Measurements from ENCODE around the gene ZNF407. TPM values are rescaled to one million over a fixed set of nuclear protein-coding genes. Genes with fewer than 3 reads are reported as not detected.

Gene ZNF407
- total RNA-seq, 2 experiments from 2014 or later: 23.2 to 24.7 TPM

DNA sequence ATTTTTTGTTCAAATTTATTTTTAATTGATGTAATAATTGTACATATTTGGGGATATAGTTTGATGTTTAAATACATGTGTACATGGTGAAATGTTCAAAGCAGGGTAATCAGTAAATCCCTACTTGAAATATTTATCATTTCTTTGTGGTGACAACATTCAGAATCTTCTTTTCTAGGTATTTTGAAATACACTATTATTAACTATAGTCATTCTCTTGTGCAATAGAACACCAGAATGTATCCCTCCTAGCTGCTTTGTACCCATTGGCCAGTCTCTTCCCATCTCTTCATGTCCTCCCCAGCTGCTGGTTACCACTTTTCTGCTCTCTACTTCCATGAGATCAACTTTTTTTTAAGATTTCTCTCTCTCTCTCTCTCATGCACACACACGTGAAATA is 126.5 kb downstream of the ZNF407 start:
- Histone ChIP-seq H3K4me1 (ENCODE audit: insufficient read depth, low read length) (no peaks in the 10 kb centered on the region), H3K27me3 (ENCODE audit: control insufficient read depth in 1 of 2, insufficient read depth in 2 of 2, low read length in 2 of 2) (no peaks in the 10 kb centered on the region), H3K4me3 (ENCODE audit: low read length) (no peak overlapping the region), H3K9me3 (ENCODE audit: control insufficient read depth in 1 of 2, insufficient read depth in 1 of 2, low read length in 2 of 2) (peaks cover 0 to 3% of the 10 kb centered on the region in 2 experiments), H3K27ac (ENCODE audit: low read depth in 1 of 2, low read length in 2 of 2) (no peak overlapping the region), H3K36me3 (ENCODE audit: insufficient read depth, low read length) (peaks cover 5% of the 10 kb centered on the region)
- DNase-seq (no peak), ATAC-seq (ENCODE audit: poor library complexity) (no peak)
- Mint-ChIP-seq H3K9me3 (peaks cover 5% of the 10 kb centered on the region), H3K27ac (no peak overlapping the region), H3K4me3 (no peak overlapping the region), H3K36me3 (ENCODE audit: low read depth) (peaks cover 44% of the 10 kb centered on the region), H3K27me3 (no peaks in the 10 kb centered on the region), H3K4me1 (ENCODE audit: low read depth) (peaks cover 31% of the 10 kb centered on the region)
- ChIA-PET CTCF (interaction anchor here (1.0 kb wide), 1 partner anchor 13 kb away, joined by 4 read pairs; no protein-coding TSS in a partner anchor), POLR2A (no interaction called here)
- TF ChIP-seq, protein P1, sequence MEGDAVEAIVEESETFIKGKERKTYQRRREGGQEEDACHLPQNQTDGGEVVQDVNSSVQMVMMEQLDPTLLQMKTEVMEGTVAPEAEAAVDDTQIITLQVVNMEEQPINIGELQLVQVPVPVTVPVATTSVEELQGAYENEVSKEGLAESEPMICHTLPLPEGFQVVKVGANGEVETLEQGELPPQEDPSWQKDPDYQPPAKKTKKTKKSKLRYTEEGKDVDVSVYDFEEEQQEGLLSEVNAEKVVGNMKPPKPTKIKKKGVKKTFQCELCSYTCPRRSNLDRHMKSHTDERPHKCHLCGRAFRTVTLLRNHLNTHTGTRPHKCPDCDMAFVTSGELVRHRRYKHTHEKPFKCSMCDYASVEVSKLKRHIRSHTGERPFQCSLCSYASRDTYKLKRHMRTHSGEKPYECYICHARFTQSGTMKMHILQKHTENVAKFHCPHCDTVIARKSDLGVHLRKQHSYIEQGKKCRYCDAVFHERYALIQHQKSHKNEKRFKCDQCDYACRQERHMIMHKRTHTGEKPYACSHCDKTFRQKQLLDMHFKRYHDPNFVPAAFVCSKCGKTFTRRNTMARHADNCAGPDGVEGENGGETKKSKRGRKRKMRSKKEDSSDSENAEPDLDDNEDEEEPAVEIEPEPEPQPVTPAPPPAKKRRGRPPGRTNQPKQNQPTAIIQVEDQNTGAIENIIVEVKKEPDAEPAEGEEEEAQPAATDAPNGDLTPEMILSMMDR (IDR thresholded peaks at IDR 0.05): no peak
- intact Hi-C loops (cut with DNase I, micrococcal nuclease): no loop called here

DNA sequence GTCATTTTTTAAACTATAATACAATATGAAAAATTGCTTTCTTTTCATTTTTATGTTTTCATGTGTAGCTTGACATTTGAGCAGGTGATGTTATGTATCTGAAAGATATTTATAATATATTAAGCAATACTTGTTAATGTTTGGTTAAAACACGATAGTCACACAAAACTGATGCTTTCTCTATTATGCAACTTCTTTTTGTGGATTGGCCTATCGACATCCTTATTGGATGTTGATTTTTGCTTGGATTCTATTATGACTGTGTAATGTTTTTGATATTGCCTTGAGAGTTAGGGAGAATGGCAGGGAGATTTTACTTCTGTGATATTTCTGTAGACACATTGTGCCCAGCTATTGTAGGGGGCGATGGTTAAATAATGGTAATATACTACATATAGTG is 128.0 kb downstream of the ZNF407 start:
- H3K4me1 ChIP-seq (ENCODE audit: insufficient read depth, low read length): no peaks in the 10 kb centered on the region
- DNase-seq: no peak
- TF ChIP-seq, protein P1 (IDR thresholded peaks at IDR 0.05): no peak
- intact Hi-C loops (cut with DNase I, micrococcal nuclease): no loop called here
- no peak overlapping the region for H3K4me3 ChIP-seq (ENCODE audit: low read length)
- H3K9me3 Mint-ChIP-seq: no peaks in the 10 kb centered on the region
- ChIA-PET CTCF (no interaction called here), POLR2A (no interaction called here)
- peaks cover 25% of the 10 kb centered on the region for H3K4me1 Mint-ChIP-seq (ENCODE audit: low read depth)
- no peak overlapping the region for H3K27ac Mint-ChIP-seq
- no peak for ATAC-seq (ENCODE audit: poor library complexity)
- H3K27ac ChIP-seq (ENCODE audit: low read depth in 1 of 2, low read length in 2 of 2): no peak overlapping the region
- no peaks in the 10 kb centered on the region for H3K27me3 Mint-ChIP-seq
- H3K4me3 Mint-ChIP-seq: no peak overlapping the region
- peaks cover 39% of the 10 kb centered on the region for H3K36me3 Mint-ChIP-seq (ENCODE audit: low read depth)
- H3K36me3 ChIP-seq (ENCODE audit: insufficient read depth, low read length): peaks cover 5% of the 10 kb centered on the region
- no peaks in the 10 kb centered on the region for H3K27me3 ChIP-seq (ENCODE audit: control insufficient read depth in 1 of 2, insufficient read depth in 2 of 2, low read length in 2 of 2)
- H3K9me3 ChIP-seq (ENCODE audit: control insufficient read depth in 1 of 2, insufficient read depth in 1 of 2, low read length in 2 of 2): no peaks in the 10 kb centered on the region

DNA sequence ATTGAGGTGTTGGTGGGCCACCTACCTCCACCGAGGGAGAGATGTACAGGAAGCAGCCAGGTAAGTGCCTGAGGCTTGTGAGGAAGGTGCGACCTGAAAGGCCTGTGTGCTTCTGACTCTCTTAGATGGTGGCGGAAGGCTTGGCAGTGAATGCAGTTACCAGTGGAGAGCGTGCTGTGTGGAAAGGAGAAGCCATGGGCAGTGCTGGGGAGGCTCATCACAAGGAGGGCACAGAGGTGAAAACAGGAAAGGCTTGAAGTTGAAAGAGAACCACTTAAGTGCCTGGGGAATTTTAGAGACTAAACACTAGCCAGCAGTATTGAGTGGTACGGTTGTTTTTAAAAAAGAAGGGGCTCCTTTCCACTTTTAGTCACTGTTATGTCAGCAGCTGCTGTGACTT is 130.9 kb downstream of the ZNF407 start:
- Histone ChIP-seq H3K36me3 (ENCODE audit: insufficient read depth, low read length) (peaks cover 5% of the 10 kb centered on the region), H3K27me3 (ENCODE audit: control insufficient read depth in 1 of 2, insufficient read depth in 2 of 2, low read length in 2 of 2) (no peaks in the 10 kb centered on the region), H3K27ac (ENCODE audit: low read depth in 1 of 2, low read length in 2 of 2) (no peak overlapping the region), H3K9me3 (ENCODE audit: control insufficient read depth in 1 of 2, insufficient read depth in 1 of 2, low read length in 2 of 2) (no peaks in the 10 kb centered on the region), H3K4me1 (ENCODE audit: insufficient read depth, low read length) (no peaks in the 10 kb centered on the region), H3K4me3 (ENCODE audit: low read length) (no peak overlapping the region)
- ATAC-seq (ENCODE audit: poor library complexity): no peak
- no peak for DNase-seq
- H3K9me3 Mint-ChIP-seq: no peaks in the 10 kb centered on the region
- H3K4me1 Mint-ChIP-seq (ENCODE audit: low read depth): peaks cover 4% of the 10 kb centered on the region
- H3K36me3 Mint-ChIP-seq (ENCODE audit: low read depth): peaks cover 40% of the 10 kb centered on the region
- ChIA-PET CTCF (interaction anchor here (0.6 kb wide), 1 partner anchor 390 kb away, joined by 3 read pairs; no protein-coding TSS in a partner anchor), POLR2A (no interaction called here)
- H3K4me3 Mint-ChIP-seq: no peak overlapping the region
- no peak overlapping the region for H3K27ac Mint-ChIP-seq
- H3K27me3 Mint-ChIP-seq: no peaks in the 10 kb centered on the region
- intact Hi-C loops (cut with DNase I, micrococcal nuclease): no loop called here
- TF ChIP-seq, protein P1 (IDR thresholded peaks at IDR 0.05): no peak
